GM21576 (cell line): ENCODE results near the gene CYTH1.

Experiments used
- ATAC-seq: cut with Tn5 transposase; IDR thresholded peaks from one replicate; pipeline ENCODE4 v1.9.1; 2021; ENCODE audit warnings: mild to moderate bottlenecking, moderate library complexity; ENCODE audit not compliant: unreplicated experiment

The CYTH1 gene

GRCh38 chr17:78658281-78658785, 123.7 kb downstream of the CYTH1 start:
- no peak for ATAC-seq

- ATAC-seq, result no peak
Measured at GRCh38 chr17:78655251-78655940, 126.7 kb downstream of the CYTH1 start.

- ATAC-seq, result no peak
Measured at GRCh38 chr17:78654325-78654724, 127.7 kb downstream of the CYTH1 start.

GRCh38 chr17:78653382-78653781, 128.7 kb downstream of the CYTH1 start:
- no peak for ATAC-seq

- no peak for ATAC-seq
Measured at GRCh38 chr17:78652913-78653312, 129.2 kb downstream of the CYTH1 start.

GRCh38 chr17:78652024-78652423, 130.0 kb downstream of the CYTH1 start:
- ATAC-seq, result no peak

- no peak for ATAC-seq
Measured at GRCh38 chr17:78651554-78651953, 130.5 kb downstream of the CYTH1 start.

- ATAC-seq, result no peak
Measured at GRCh38 chr17:78650093-78650715, 131.9 kb downstream of the CYTH1 start.

GRCh38 chr17:78648293-78648692, 133.8 kb downstream of the CYTH1 start:
- ATAC-seq, result no peak

GRCh38 chr17:78647032-78647431, 135.0 kb downstream of the CYTH1 start:
- no peak for ATAC-seq

- no peak for ATAC-seq
Measured at GRCh38 chr17:78645421-78646295, 136.4 kb downstream of the CYTH1 start.

- no peak for ATAC-seq
Measured at GRCh38 chr17:78644931-78645351, 137.1 kb downstream of the CYTH1 start.

- no peak for ATAC-seq
Measured at GRCh38 chr17:78644224-78644623, 137.8 kb downstream of the CYTH1 start.

GRCh38 chr17:78643326-78643725, 138.7 kb downstream of the CYTH1 start:
- no peak for ATAC-seq

- no peak for ATAC-seq
Measured at GRCh38 chr17:78642707-78643106, 139.4 kb downstream of the CYTH1 start.

GRCh38 chr17:78641666-78642065, 140.4 kb downstream of the CYTH1 start:
- ATAC-seq, result no peak

GRCh38 chr17:78641243-78641642, 140.8 kb downstream of the CYTH1 start:
- ATAC-seq, result no peak

- ATAC-seq, result no peak
Measured at GRCh38 chr17:78640700-78641099, 141.4 kb downstream of the CYTH1 start.

- no peak for ATAC-seq
Measured at GRCh38 chr17:78637643-78638420, 144.2 kb downstream of the CYTH1 start.

- ATAC-seq, result no peak
Measured at GRCh38 chr17:78637146-78637545, 144.9 kb downstream of the CYTH1 start.

GRCh38 chr17:78634154-78634553, 147.9 kb downstream of the CYTH1 start:
- no peak for ATAC-seq
